ENCODE measurements around the gene MACIR.

Gene MACIR

GRCh38 chr5:103291606-103292005 lies 33.0 kb downstream of the MACIR start:
- no peak for DNase-seq (ENCODE audit: low spot score)

- no peak for DNase-seq (ENCODE audit: low spot score)
Observed at GRCh38 chr5:103293099-103293498, 34.5 kb downstream of the MACIR start.

- DNase-seq (ENCODE audit: low spot score), result no peak
Observed at GRCh38 chr5:103293719-103294118, 35.2 kb downstream of the MACIR start.

- no peak for DNase-seq (ENCODE audit: low spot score)
Observed at GRCh38 chr5:103294906-103295305, 36.3 kb downstream of the MACIR start.

- no peak for DNase-seq (ENCODE audit: low spot score)
Observed at GRCh38 chr5:103295424-103295823, 36.9 kb downstream of the MACIR start.

GRCh38 chr5:103295871-103296270 lies 37.3 kb downstream of the MACIR start:
- no peak for DNase-seq (ENCODE audit: low spot score)

- DNase-seq (ENCODE audit: low spot score), result no peak
Observed at GRCh38 chr5:103298117-103298516, 39.6 kb downstream of the MACIR start.

- no peak for DNase-seq (ENCODE audit: low spot score)
Observed at GRCh38 chr5:103298607-103299188, 40.1 kb downstream of the MACIR start.

GRCh38 chr5:103305809-103306208 lies 47.2 kb downstream of the MACIR start:
- no peak for DNase-seq (ENCODE audit: low spot score)

- no peak for DNase-seq (ENCODE audit: low spot score)
Observed at GRCh38 chr5:103307470-103307869, 48.9 kb downstream of the MACIR start.

- DNase-seq (ENCODE audit: low spot score), result no peak
Observed at GRCh38 chr5:103308774-103309173, 50.2 kb downstream of the MACIR start.

- DNase-seq (ENCODE audit: low spot score), result no peak
Observed at GRCh38 chr5:103313056-103313455, 54.5 kb downstream of the MACIR start.

GRCh38 chr5:103315455-103315854 lies 56.9 kb downstream of the MACIR start:
- DNase-seq (ENCODE audit: low spot score), result no peak

- no peak for DNase-seq (ENCODE audit: low spot score)
Observed at GRCh38 chr5:103327451-103327850, 68.9 kb downstream of the MACIR start.

GRCh38 chr5:103327893-103328292 lies 69.3 kb downstream of the MACIR start:
- DNase-seq (ENCODE audit: low spot score), result no peak
